A549 (cell line): ENCODE measurements around the gene ABO. TPM values are rescaled to one million over a fixed set of nuclear protein-coding genes. Genes with fewer than 3 reads are reported as not detected.

Experiments used
- ATAC-seq, 2 experiments: fragments of 200-7000 bp in 1 of 2; fragments of >200 bp in 1 of 2; cut with Nextera tagmentation in 1 of 2; cut with Tn5 transposase in 1 of 2; 3 replicates each; pipeline versions ENCODE4 v1.8.0 to v1.9.1; 2018 to 2020; ENCODE audit warnings: mild to moderate bottlenecking in 1 of 2, moderate library complexity in 1 of 2
- CTCF ChIA-PET: fragments of 300-600 bp; sonication (Branson Sonifier 250); formaldehyde crosslinking; extraction: SDS; loops from one replicate; lab custom pipeline; 2021; ENCODE audit warnings: antibody characterized with exemption, inconsistent platforms; lab: Yijun Ruan, JAX
- POLR2A ChIA-PET: fragments of 350-600 bp; formaldehyde crosslinking; extraction: SDS; loops from one replicate; lab custom pipeline; 2021; ENCODE audit warnings: antibody characterized with exemption, inconsistent platforms; lab: Yijun Ruan, JAX
- DNase-seq, 2 experiments: peaks; one replicate each; pipeline versions ENCODE4 v3.0.0 to v3.0.0-alpha.2; 2011 to 2016; ENCODE audit warnings: low read depth in 1 of 2, low spot score in 1 of 2
- FAIRE-seq: peaks from 2 replicates; lab custom pipeline; 2011; peaks lifted over from hg19 to GRCh38; lab: Jason Lieb, UNC
- H3K27ac ChIP-seq, 2 experiments: fragments of >200 bp; sonication (Bioruptor Twin); formaldehyde crosslinking; 3 replicates each; pipeline ENCODE4 v1.5.1; 2016 to 2017
- H3K4me1 ChIP-seq: fragments of >200 bp; sonication (Bioruptor Twin); formaldehyde crosslinking; 3 replicates; pipeline ENCODE4 v1.6.1; 2016
- H3K4me2 ChIP-seq: fragments of >200 bp; sonication (Bioruptor Twin); formaldehyde crosslinking; 3 replicates; pipeline ENCODE4 v1.6.1; 2016
- H3K4me3 ChIP-seq: fragments of >200 bp; sonication (Bioruptor Twin); formaldehyde crosslinking; 3 replicates; pipeline ENCODE4 v1.5.1; 2016
- H3K9me3 ChIP-seq: fragments of >200 bp; sonication (Bioruptor Twin); formaldehyde crosslinking; 3 replicates; pipeline ENCODE4 v1.6.1; 2016
- ATOH8 ChIP-seq: fragments of 250-450 bp; sonication (Bioruptor Pico); IDR thresholded peaks from 2 replicates; pipeline ENCODE4 v1.5.0; 2020; ENCODE audit warnings: low read depth, mild to moderate bottlenecking, moderate library complexity
- CBX2 ChIP-seq: fragments of 200-600 bp; sonication (generic); IDR thresholded peaks from 2 replicates; pipeline ENCODE4 v1.6.1; 2016; ENCODE audit warnings: low read depth, mild to moderate bottlenecking, borderline replicate concordance
- CEBPB ChIP-seq, 2 experiments: fragments of >200 bp in 1 of 2; sonication (Bioruptor Twin) in 1 of 2; formaldehyde crosslinking in 1 of 2; IDR thresholded peaks; 2 replicates each; pipeline ENCODE4 v1.6.1; 2012 to 2016
- CTCF ChIP-seq: fragments of >200 bp; sonication (Bioruptor Twin); formaldehyde crosslinking; IDR thresholded peaks from 3 replicates; pipeline ENCODE4 v1.5.1; 2016
- EHF ChIP-seq: fragments of 250-450 bp; sonication (Bioruptor Pico); IDR thresholded peaks from 2 replicates; pipeline ENCODE4 v1.5.0; 2020; ENCODE audit warnings: mild to moderate bottlenecking
- ELK1 ChIP-seq: fragments of 150-350 bp; IDR thresholded peaks from 2 replicates; pipeline ENCODE4 v1.6.1; 2014; ENCODE audit warnings: low read depth, mild to moderate bottlenecking, low read length
- EP300 ChIP-seq, 2 experiments: fragments of >200 bp; sonication (Bioruptor Twin); formaldehyde crosslinking; IDR thresholded peaks; 2 replicates in 1 of 2; 3 replicates in 1 of 2; pipeline ENCODE4 v1.6.1; 2016 to 2017
- FOSB ChIP-seq: fragments of 250-450 bp; sonication (Bioruptor Pico); IDR thresholded peaks from 2 replicates; pipeline ENCODE4 v1.5.0; 2020; ENCODE audit warnings: mild to moderate bottlenecking, moderate library complexity
- GATA3 ChIP-seq: IDR thresholded peaks from 2 replicates; pipeline ENCODE4 v1.6.1; 2012; ENCODE audit warnings: borderline replicate concordance
- HDAC2 ChIP-seq: fragments of 200-600 bp; sonication (generic); IDR thresholded peaks from 2 replicates; pipeline ENCODE4 v1.6.1; 2016
- HEYL ChIP-seq: fragments of 250-450 bp; sonication (Bioruptor Pico); IDR thresholded peaks from 2 replicates; pipeline ENCODE4 v1.8.0; 2021; ENCODE audit warnings: mild to moderate bottlenecking, moderate library complexity
- HMGXB4 ChIP-seq: fragments of 250-450 bp; sonication (Bioruptor Pico); IDR thresholded peaks from 2 replicates; pipeline ENCODE4 v1.5.0; 2021; ENCODE audit warnings: mild to moderate bottlenecking, moderate library complexity, borderline replicate concordance
- HOXB5 ChIP-seq: fragments of 250-450 bp; sonication (Bioruptor Pico); IDR thresholded peaks from 2 replicates; pipeline ENCODE4 v1.5.0; 2020; ENCODE audit warnings: mild to moderate bottlenecking, moderate library complexity
- KDM1A ChIP-seq: fragments of 200-600 bp; sonication (generic); IDR thresholded peaks from 2 replicates; pipeline ENCODE4 v1.6.1; 2016; ENCODE audit warnings: low read depth, mild to moderate bottlenecking
- MAX ChIP-seq: IDR thresholded peaks from 2 replicates; pipeline ENCODE4 v1.6.1; 2012
- RARB ChIP-seq: fragments of 250-450 bp; sonication (Bioruptor Pico); IDR thresholded peaks from 2 replicates; pipeline ENCODE4 v1.8.0; 2021; ENCODE audit warnings: mild to moderate bottlenecking, moderate library complexity
- RNF2 ChIP-seq: fragments of 200-600 bp; sonication (generic); IDR thresholded peaks from 2 replicates; pipeline ENCODE4 v1.6.1; 2016; ENCODE audit warnings: low read depth, mild to moderate bottlenecking, antibody characterized with exemption, moderate library complexity, borderline replicate concordance
- SREBF2 ChIP-seq: fragments of 450-650 bp; IDR thresholded peaks from 2 replicates; pipeline ENCODE4 v1.6.1; 2014; ENCODE audit warnings: mild to moderate bottlenecking, moderate library complexity
- TFCP2L1 ChIP-seq: fragments of 250-450 bp; sonication (Bioruptor Pico); IDR thresholded peaks from 2 replicates; pipeline ENCODE4 v1.5.0; 2021; ENCODE audit warnings: mild to moderate bottlenecking
- WGBS: methylation state at CpG from one replicate; pipeline ENCODE4 v1.1.6; 2017; ENCODE audit errors: missing lambda C conversion rate; 5-methylcytosine and 5-hydroxymethylcytosine counted together
- polyA plus RNA-seq, 4 experiments: library from polyadenylated mRNA; depleted of rRNA in 3 of 4; stranded (reverse); fragments of >200 nt; fragmentation: RNase III in 1 of 4; extraction: RNeasy Plus Mini Kit Qiagen cat#74134 plus additional on column Dnase treatment in 1 of 4; gene quantifications; 2 replicates in 3 of 4; 3 replicates in 1 of 4; pipeline ENCODE4 v1.2.3, GENCODE V29; 2011 to 2017

Gene ABO
- polyA plus RNA-seq, 2 of the 4 experiments (the other 2 are of a cell fraction) = not detected

GRCh38 chr9:133306242-133307204 lies 31.5 kb upstream of the ABO start:
- H3K9me3 ChIP-seq = peaks cover 10% of the 10 kb centered on the region; the same call in 2 of the 3 replicates
- DNase-seq (no peak), ATAC-seq (peak in 1 of 2 experiments; percentile 27; a peak in 3 of 6 replicates), FAIRE-seq (no peak)
- H3K4me3 ChIP-seq = no peak overlapping the region
- H3K4me2 ChIP-seq = no peak overlapping the region
- no peak for TF ChIP-seq CBX2
- no peak for TF ChIP-seq HMGXB4 (CRISPR knock-in tag)
- TF ChIP-seq HOXB5 = no peak
- H3K27ac ChIP-seq = no peak overlapping the region
- CTCF ChIA-PET = interaction anchor here (0.6 to 2.7 kb wide), 9 partner anchors 11 to 180 kb away, joined by 3 to 11 read pairs (median 3); no protein-coding TSS in a partner anchor
- WGBS = 58% methylated on average over 31 of the region's 31 CpGs
- no peaks in the 10 kb centered on the region for H3K4me1 ChIP-seq
- POLR2A ChIA-PET = no interaction called here

GRCh38 chr9:133305731-133306130 lies 30.7 kb upstream of the ABO start:
- H3K4me3 ChIP-seq = no peak overlapping the region
- H3K4me2 ChIP-seq = no peak overlapping the region
- H3K4me1 ChIP-seq = no peaks in the 10 kb centered on the region
- 77% methylated on average over 18 of the region's 23 CpGs for WGBS
- CTCF ChIA-PET = interaction anchor here (1.2 to 2.7 kb wide), 3 partner anchors 24 to 181 kb away, joined by 3 to 11 read pairs (median 3); no protein-coding TSS in a partner anchor
- no peak overlapping the region for H3K27ac ChIP-seq
- FAIRE-seq (no peak), DNase-seq (no peak), ATAC-seq (no peak)
- H3K9me3 ChIP-seq = peaks cover 10% of the 10 kb centered on the region; the same call in 2 of the 3 replicates
- no peak for TF ChIP-seq SREBF2
- TF ChIP-seq EP300 (IDR thresholded peaks at IDR 0.05) = no peak
- TF ChIP-seq ELK1 = no peak
- TF ChIP-seq KDM1A = no peak
- no peak for TF ChIP-seq CBX2
- no peak for TF ChIP-seq FOSB
- no peak for TF ChIP-seq GATA3
- no peak for TF ChIP-seq HMGXB4 (CRISPR knock-in tag)
- TF ChIP-seq MAX = no peak
- TF ChIP-seq ATOH8 (CRISPR knock-in tag) = no peak
- no peak for TF ChIP-seq RARB
- no peak for TF ChIP-seq EHF (CRISPR knock-in tag)
- no peak for TF ChIP-seq RNF2
- no peak for TF ChIP-seq CEBPB (IDR thresholded peaks at IDR 0.05)
- TF ChIP-seq CTCF = no peak
- TF ChIP-seq TFCP2L1 = no peak
- TF ChIP-seq HDAC2 = no peak
- no peak for TF ChIP-seq HEYL (CRISPR knock-in tag)
- POLR2A ChIA-PET = no interaction called here
